ENCODE measurements around the gene UBE3B.

UBE3B gene

DNA sequence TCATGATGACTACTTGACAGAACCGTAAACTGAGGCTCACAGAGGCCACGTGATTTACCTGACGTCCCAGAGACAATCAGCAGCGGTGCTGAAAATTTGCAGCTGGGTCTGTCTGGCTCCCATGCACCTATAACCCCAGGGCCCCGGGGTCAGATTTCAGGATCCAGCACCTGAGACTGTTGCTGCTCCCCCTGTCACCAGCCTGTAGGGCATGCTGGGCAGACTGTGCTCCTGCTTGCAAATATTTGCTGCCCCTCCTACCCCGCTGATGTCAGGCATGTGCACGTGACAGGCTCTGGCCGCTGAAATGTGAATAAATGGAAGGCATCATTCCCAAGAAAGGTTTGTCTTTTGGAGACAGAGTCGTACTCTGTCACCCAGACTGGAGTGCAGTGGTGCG, 89.9 kb downstream of the UBE3B start:
- in situ Hi-C loops (cut with MboI; ENCODE audit: low sequenced_read_pairs) = no loop called here

DNA sequence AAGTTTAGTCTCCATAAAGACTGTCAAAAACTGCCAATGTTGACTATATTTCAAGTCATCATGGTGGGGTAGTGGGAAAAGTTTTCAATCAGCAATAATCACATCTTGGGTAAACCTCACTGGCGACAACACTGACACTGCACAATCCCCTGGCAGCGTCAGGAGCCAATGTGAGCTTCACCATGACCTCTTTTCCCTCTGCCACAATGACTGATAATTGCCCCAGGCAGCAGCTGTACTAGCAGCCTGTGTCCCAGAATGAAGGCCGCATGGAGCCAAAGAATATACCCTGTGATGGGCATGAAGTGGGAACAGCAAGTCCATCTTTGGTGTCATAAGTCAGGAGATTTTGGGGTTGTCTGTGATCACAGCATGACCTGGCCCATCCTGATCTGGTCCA, 90.5 kb downstream of the UBE3B start:
- in situ Hi-C loops (cut with MboI; ENCODE audit: low sequenced_read_pairs) = no loop called here

- in situ Hi-C loops (cut with MboI; ENCODE audit: low sequenced_read_pairs) = no loop called here
Measured at GRCh38 chr12:109568486-109568885, 91.1 kb downstream of the UBE3B start.

DNA sequence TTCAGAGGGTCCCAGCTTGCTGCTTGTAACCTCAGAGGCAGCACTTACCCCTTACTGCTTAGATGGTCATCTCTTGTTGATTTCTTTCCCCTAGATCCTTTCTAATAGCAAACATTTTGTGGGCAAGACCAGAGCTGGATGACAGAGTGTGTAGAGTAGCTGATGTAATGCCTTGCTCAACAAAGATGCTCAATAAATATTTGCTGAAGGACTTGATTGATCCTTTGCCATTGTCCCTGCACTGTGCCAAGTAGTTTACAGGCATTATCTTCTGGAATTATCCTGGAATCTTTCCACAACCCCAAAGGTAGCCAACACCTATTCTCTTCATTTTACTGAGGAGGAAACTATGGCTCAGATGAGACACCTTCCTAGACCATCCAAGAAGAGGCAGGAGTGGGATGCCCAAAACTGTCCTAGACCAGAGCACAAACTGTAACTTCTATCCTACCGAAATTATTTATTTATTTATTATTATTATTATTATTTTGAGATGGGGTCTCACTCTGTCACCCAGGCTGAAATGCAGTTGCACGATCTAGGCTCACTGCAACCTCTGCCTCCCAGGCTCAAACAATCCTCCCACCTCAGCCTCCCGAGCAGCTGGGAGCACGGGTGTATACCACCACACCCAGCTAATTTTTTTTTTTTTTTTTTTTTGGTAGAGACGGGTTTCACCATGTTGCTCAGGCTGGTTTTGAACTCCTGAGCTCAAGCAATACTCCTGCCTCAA, 94.5 kb downstream of the UBE3B start:
- in situ Hi-C loops (cut with MboI; ENCODE audit: low sequenced_read_pairs) = no loop called here

GRCh38 chr12:109572506-109572845, 95.0 kb downstream of the UBE3B start:
- in situ Hi-C loops (cut with MboI; ENCODE audit: low sequenced_read_pairs) = no loop called here

DNA sequence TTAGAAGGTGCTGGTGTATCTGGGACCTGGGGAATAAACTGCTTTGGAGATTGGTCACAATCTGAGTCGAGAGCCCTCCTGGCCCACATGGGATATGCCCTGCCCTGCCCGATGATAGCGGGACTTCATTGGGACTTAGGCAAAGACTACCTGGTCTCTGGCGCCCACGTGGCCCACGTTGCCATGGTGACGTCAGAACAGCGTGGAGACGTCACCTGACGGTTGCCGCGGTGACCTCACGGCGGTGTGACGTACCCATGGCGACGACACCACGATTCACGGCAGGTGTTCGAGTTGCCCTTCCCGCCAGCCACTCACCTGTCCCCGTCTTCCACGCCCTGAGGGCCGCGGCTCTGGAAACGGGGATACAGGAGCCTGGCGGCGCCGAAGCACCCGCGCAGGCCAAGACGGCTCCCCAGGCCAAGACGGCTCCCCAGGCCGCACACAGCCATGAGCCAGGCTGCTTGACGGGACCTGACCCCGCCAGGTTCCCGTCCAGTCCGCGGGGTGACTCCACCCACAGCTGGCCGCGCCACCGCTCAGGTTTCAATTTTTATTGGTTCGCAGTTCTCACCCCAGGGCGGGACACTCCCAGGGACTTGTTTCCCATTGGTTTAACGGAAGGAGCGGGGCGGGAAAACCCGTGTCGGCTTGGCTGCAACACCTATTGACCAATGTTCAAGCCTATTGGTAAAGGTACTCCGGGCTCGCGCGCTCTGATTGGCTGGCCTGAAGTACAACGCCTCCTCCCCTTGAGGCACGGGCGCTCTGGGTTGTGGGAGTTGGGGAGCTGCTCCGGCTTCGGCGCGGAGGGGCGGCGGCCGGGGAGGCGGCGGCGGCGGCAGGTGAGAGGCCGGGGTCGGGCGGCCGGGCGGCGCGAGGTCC, 95.8 kb downstream of the UBE3B start, which contains the start of the genes MMAB and MVK:
TSS of gene MMAB (minus strand) at position 476 of the 885 bp plus-strand sequence. CDS start at position 452, 24 bp downstream.
TSS of gene MVK (plus strand) at position 766 of the 885 bp plus-strand sequence. CDS start 1,029 bp downstream, outside the sequence.
- in situ Hi-C loops (cut with MboI; ENCODE audit: low sequenced_read_pairs) = no loop called here

DNA sequence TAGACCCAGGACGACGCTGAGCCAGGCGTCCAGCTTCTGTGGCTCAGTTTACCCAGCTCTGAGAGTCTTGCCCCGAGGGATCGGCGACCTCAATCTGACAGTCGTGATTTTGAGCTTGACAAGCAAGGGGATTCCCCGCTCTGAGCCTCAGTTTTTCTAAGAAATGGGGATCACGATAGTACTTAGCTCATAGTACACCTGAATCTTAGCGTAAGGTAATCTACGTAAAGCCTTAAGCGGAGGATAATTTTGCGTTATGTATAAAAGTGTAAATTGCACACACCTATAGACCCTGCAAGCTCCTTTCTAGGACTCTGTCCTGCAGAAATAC, 96.4 kb downstream of the UBE3B start:
- in situ Hi-C loops (cut with MboI; ENCODE audit: low sequenced_read_pairs) = no loop called here

GRCh38 chr12:109575683-109576082, 98.2 kb downstream of the UBE3B start:
- in situ Hi-C loops (cut with MboI; ENCODE audit: low sequenced_read_pairs) = no loop called here

GRCh38 chr12:109577311-109577710, 99.9 kb downstream of the UBE3B start:
- in situ Hi-C loops (cut with MboI; ENCODE audit: low sequenced_read_pairs) = no loop called here

DNA sequence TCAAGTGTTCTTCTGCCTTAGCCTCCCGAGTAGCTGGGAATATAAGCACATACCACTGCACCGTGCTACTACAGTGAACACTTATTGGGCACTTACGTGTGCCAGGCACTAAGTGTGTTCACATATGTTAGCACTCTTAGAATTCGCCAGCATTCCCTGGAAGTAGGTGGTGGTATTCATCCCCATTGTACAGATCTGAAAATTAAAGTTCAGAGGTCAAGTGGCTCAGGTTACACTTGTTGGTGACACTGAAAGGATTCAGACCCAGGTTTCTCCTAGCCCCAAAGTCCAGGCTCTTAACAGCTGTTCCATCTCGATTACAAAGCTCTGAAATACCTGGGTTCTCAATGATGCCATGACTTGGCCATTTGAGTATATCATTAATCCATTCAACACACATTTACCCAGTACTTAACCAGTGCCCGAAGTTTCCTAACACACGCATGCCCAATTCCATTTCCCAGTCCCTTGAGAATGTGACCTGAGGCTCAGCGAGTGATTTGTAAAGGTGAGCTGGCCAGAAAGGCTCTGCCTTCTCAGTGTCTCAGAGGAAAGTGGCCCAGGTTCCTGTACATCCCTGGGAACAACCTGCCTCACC, 101.0 kb downstream of the UBE3B start:
- in situ Hi-C loops (cut with MboI; ENCODE audit: low sequenced_read_pairs) = no loop called here

DNA sequence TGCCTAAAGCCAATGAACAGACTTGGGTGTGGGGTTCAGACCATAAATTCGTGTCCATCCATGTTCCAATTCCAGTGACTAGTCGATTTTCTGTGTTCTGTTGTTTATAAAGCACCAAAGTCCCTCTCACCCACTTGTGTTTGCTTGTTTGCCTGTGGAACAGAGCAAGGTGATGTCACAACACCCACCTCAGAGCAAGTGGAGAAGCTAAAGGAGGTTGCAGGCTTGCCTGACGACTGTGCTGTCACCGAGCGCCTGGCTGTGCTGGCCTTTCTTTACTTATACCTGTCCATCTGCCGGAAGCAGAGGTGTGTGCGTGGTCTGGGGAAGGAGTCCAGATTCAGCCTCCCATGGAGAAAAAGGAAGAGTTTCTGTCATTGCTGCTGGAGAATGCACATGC, 102.2 kb downstream of the UBE3B start:
- in situ Hi-C loops (cut with MboI; ENCODE audit: low sequenced_read_pairs) = no loop called here

DNA sequence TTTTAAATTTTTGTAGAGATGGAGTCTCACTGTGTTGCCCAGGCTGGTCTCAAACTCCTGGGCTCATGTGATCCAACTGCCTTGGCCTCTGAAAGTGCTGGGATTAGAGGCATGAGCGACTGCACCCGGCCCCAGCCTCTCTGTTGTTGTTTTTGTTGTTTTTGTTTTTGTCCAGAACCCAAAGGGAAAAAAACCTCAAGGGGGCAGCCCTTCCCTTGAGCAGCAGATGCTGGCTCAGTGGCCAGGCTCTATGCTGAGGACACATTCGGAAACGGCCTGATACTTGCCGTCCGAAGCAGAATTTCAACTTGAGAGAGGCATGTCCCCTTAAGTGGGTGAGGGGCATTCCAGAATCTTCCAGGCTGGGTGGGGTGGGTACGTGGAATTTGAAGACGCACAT, 102.8 kb downstream of the UBE3B start:
- in situ Hi-C loops (cut with MboI; ENCODE audit: low sequenced_read_pairs) = no loop called here

GRCh38 chr12:109580684-109581333, 103.4 kb downstream of the UBE3B start:
- in situ Hi-C loops (cut with MboI; ENCODE audit: low sequenced_read_pairs) = no loop called here

GRCh38 chr12:109581334-109581691, 103.9 kb downstream of the UBE3B start:
- in situ Hi-C loops (cut with MboI; ENCODE audit: low sequenced_read_pairs) = no loop called here

DNA sequence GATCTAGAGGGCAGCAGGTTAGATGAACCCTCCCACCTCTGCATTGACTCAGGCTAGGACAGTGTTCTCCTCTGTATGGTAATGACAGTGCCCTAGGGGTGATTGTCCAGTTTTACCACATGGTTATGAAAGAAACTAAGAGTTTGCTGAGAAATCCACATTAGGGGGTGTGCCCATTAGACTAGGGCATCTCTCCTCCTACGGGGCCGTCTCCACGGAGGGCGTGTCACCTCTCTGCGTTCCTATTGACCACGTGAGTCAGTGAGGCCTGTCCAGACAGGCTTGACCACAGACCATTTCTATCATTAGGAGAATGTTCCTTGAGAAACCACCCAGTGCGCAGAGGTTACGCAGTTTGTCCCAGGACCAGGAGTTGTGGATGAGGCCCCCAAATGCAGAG, 104.4 kb downstream of the UBE3B start:
- in situ Hi-C loops (cut with MboI; ENCODE audit: low sequenced_read_pairs) = no loop called here

DNA sequence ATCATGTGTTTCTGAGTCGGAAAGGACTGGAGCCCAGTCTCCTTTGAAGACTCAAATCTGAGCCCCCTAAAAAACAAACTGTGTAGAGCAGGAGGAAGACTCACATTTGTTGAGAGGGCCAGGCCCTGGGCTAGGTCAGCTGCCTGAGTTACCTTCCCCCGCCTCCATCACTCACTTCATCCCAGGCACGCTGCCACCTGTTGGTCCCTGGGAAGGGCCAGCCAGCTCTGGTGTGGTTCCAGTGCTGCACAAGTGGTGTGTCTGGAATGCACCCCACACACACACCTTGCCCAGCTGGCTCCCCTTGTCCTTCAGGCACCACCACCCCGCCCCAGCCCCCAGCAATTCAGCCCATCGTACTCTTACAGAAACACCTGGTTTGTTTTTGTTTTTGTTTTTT, 105.2 kb downstream of the UBE3B start:
- in situ Hi-C loops (cut with MboI; ENCODE audit: low sequenced_read_pairs) = no loop called here

GRCh38 chr12:109583733-109584132, 106.3 kb downstream of the UBE3B start:
- in situ Hi-C loops (cut with MboI; ENCODE audit: low sequenced_read_pairs) = no loop called here

Measured in HL-60/S4 treated with retinoic acid at 250 ng/mL for 4 days and 3 days (cell line).